ENCODE results near the gene ZNF474.

Gene ZNF474

GRCh38 chr5:122145906-122146305 lies 16.6 kb downstream of the ZNF474 start:
- CTCF ChIA-PET = interaction anchor here (0.6 to 1.3 kb wide), 2 partner anchors 11 to 361 kb away, joined by 3 to 8 read pairs; no protein-coding TSS in a partner anchor
- no peaks in the 10 kb centered on the region for H3K9me3 ChIP-seq (ENCODE audit: control insufficient read depth, insufficient read depth, low read depth, low read length)
- POLR2A ChIA-PET = no interaction called here
- H3K36me3 ChIP-seq (ENCODE audit: control insufficient read depth in 2 of 2, insufficient read depth in 1 of 2, low read length in 2 of 2) = no peaks in the 10 kb centered on the region
- no peaks in the 10 kb centered on the region for H3K4me1 ChIP-seq (ENCODE audit: control insufficient read depth, insufficient read depth, low read length)
- H3K4me3 ChIP-seq (ENCODE audit: low read depth, low read length) = no peak overlapping the region
- no peak for TF ChIP-seq ZNF324 (tag by site-specific recombination; IDR thresholded peaks at IDR 0.05)
- no peak for TF ChIP-seq ZNF366 (tag by site-specific recombination; conservative IDR thresholded peaks at IDR 0.05)
- TF ChIP-seq ZSCAN16 (tag by site-specific recombination; IDR thresholded peaks at IDR 0.05) = no peak
- no peak for TF ChIP-seq ZNF626 (tag by site-specific recombination; IDR thresholded peaks at IDR 0.05)
- no peak for TF ChIP-seq PATZ1 (tag by site-specific recombination; IDR thresholded peaks at IDR 0.05)
- TF ChIP-seq ZNF501 (tag by site-specific recombination; IDR thresholded peaks at IDR 0.05) = no peak
- no peak overlapping the region for H3K27ac ChIP-seq (ENCODE audit: extremely low read depth, low read depth, low read length)

GRCh38 chr5:122149321-122150090 lies 20.2 kb downstream of the ZNF474 start:
- no peak for TF ChIP-seq ZBTB48 (tag by site-specific recombination; IDR thresholded peaks at IDR 0.05)
- no peak for TF ChIP-seq TRIM28 (IDR thresholded peaks at IDR 0.05; ENCODE audit: borderline replicate concordance, low read length)
- no peak for TF ChIP-seq ZSCAN5A (tag by site-specific recombination; IDR thresholded peaks at IDR 0.05)
- no peak for TF ChIP-seq ZFP41 (tag by site-specific recombination; IDR thresholded peaks at IDR 0.05; ENCODE audit: borderline replicate concordance)
- TF ChIP-seq ZNF664 (tag by site-specific recombination; IDR thresholded peaks at IDR 0.05) = no peak
- no peak for TF ChIP-seq ZNF211 (tag by site-specific recombination; IDR thresholded peaks at IDR 0.05; ENCODE audit: low read depth)
- TF ChIP-seq REST (tag by site-specific recombination; IDR thresholded peaks at IDR 0.05) = no peak
- TF ChIP-seq KLF16 (tag by site-specific recombination; IDR thresholded peaks at IDR 0.05) = no peak
- TF ChIP-seq ZNF274 (IDR thresholded peaks at IDR 0.05; ENCODE audit: low read length) = no peak
- TF ChIP-seq ZNF274 (tag by site-specific recombination; IDR thresholded peaks at IDR 0.05; ENCODE audit: borderline replicate concordance) = no peak
- TF ChIP-seq, protein P1, sequence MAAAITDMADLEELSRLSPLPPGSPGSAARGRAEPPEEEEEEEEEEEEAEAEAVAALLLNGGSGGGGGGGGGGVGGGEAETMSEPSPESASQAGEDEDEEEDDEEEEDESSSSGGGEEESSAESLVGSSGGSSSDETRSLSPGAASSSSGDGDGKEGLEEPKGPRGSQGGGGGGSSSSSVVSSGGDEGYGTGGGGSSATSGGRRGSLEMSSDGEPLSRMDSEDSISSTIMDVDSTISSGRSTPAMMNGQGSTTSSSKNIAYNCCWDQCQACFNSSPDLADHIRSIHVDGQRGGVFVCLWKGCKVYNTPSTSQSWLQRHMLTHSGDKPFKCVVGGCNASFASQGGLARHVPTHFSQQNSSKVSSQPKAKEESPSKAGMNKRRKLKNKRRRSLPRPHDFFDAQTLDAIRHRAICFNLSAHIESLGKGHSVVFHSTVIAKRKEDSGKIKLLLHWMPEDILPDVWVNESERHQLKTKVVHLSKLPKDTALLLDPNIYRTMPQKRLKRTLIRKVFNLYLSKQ (tag by site-specific recombination; IDR thresholded peaks at IDR 0.05; ENCODE audit: borderline replicate concordance) = no peak
- no peak for TF ChIP-seq ZBTB17 (tag by site-specific recombination; IDR thresholded peaks at IDR 0.05)
- TF ChIP-seq, protein P2, sequence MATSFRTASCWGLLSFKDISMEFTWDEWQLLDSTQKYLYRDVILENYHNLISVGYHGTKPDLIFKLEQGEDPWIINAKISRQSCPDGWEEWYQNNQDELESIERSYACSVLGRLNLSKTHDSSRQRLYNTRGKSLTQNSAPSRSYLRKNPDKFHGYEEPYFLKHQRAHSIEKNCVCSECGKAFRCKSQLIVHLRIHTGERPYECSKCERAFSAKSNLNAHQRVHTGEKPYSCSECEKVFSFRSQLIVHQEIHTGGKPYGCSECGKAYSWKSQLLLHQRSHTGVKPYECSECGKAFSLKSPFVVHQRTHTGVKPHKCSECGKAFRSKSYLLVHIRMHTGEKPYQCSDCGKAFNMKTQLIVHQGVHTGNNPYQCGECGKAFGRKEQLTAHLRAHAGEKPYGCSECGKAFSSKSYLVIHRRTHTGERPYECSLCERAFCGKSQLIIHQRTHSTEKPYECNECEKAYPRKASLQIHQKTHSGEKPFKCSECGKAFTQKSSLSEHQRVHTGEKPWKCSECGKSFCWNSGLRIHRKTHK (tag by site-specific recombination; IDR thresholded peaks at IDR 0.05) = no peak
- TF ChIP-seq, protein P3, sequence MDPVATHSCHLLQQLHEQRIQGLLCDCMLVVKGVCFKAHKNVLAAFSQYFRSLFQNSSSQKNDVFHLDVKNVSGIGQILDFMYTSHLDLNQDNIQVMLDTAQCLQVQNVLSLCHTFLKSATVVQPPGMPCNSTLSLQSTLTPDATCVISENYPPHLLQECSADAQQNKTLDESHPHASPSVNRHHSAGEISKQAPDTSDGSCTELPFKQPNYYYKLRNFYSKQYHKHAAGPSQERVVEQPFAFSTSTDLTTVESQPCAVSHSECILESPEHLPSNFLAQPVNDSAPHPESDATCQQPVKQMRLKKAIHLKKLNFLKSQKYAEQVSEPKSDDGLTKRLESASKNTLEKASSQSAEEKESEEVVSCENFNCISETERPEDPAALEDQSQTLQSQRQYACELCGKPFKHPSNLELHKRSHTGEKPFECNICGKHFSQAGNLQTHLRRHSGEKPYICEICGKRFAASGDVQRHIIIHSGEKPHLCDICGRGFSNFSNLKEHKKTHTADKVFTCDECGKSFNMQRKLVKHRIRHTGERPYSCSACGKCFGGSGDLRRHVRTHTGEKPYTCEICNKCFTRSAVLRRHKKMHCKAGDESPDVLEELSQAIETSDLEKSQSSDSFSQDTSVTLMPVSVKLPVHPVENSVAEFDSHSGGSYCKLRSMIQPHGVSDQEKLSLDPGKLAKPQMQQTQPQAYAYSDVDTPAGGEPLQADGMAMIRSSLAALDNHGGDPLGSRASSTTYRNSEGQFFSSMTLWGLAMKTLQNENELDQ (tag by site-specific recombination; IDR thresholded peaks at IDR 0.05; ENCODE audit: low read depth) = no peak
- no peak for TF ChIP-seq ZNF776 (tag by site-specific recombination; IDR thresholded peaks at IDR 0.05; ENCODE audit: borderline replicate concordance)
- no peaks in the 10 kb centered on the region for H3K36me3 ChIP-seq (ENCODE audit: control insufficient read depth in 2 of 2, insufficient read depth in 1 of 2, low read length in 2 of 2)
- no peak overlapping the region for H3K27ac ChIP-seq (ENCODE audit: extremely low read depth, low read depth, low read length)
- H3K4me1 ChIP-seq (ENCODE audit: control insufficient read depth, insufficient read depth, low read length) = no peaks in the 10 kb centered on the region
- H3K4me3 ChIP-seq (ENCODE audit: low read depth, low read length) = no peak overlapping the region
- ChIA-PET CTCF (no interaction called here), POLR2A (no interaction called here)
- H3K9me3 ChIP-seq (ENCODE audit: control insufficient read depth, insufficient read depth, low read depth, low read length) = no peaks in the 10 kb centered on the region

Measured in HEK293 (cell line).